H1 (cell line): ENCODE measurements around the gene MARCHF10. TPM values are rescaled to one million over a fixed set of nuclear protein-coding genes. Genes with fewer than 3 reads are reported as not detected.

Experiments used
- CTCF ChIA-PET: fragments of 300-600 bp; sonication (Branson Sonifier 250); formaldehyde crosslinking; loops from one replicate; lab custom pipeline; 2021; ENCODE audit not compliant: partially characterized antibody; lab: Charles Lee
- POLR2A ChIA-PET: fragments of 300-600 bp; sonication (Branson Sonifier 250); formaldehyde crosslinking; loops from one replicate; lab custom pipeline; 2021; ENCODE audit warnings: inconsistent platforms; ENCODE audit not compliant: partially characterized antibody; lab: Charles Lee
- DNase-seq, 2 experiments: peaks; one replicate each; pipeline versions ENCODE4 v3.0.0 to v3.0.0-alpha.2; 2010 to 2022; ENCODE audit warnings: low spot score in 2 of 2, low read depth in 1 of 2, mixed read lengths in 1 of 2
- FAIRE-seq: peaks from 2 replicates; lab custom pipeline; 2011; peaks lifted over from hg19 to GRCh38; lab: Jason Lieb, UNC
- H2AFZ ChIP-seq: 2 replicates; pipeline ENCODE4 v1.8.1; 2012; ENCODE audit warnings: low read length, inconsistent platforms
- H2AK5ac ChIP-seq: 2 replicates; pipeline ENCODE4 v1.6.1; 2013; ENCODE audit warnings: low read depth, low read length
- H2BK120ac ChIP-seq: replicated peaks from 2 replicates; pipeline ENCODE3; 2013; ENCODE audit warnings: low read depth, low read length, inconsistent platforms
- H2BK12ac ChIP-seq: 2 replicates; pipeline ENCODE4 v1.6.1; 2013; ENCODE audit warnings: low read depth, low read length
- H2BK15ac ChIP-seq: 2 replicates; pipeline ENCODE4 v1.6.1; 2013; ENCODE audit warnings: low read length
- H2BK20ac ChIP-seq: 2 replicates; pipeline ENCODE4 v1.6.1; 2013; ENCODE audit warnings: low read length
- H2BK5ac ChIP-seq: 2 replicates; pipeline ENCODE4 v1.6.1; 2013; ENCODE audit warnings: low read depth, low read length
- H3K14ac ChIP-seq: 2 replicates; pipeline ENCODE4 v1.6.1; 2013; ENCODE audit warnings: inconsistent platforms; ENCODE audit not compliant: insufficient read length
- H3K18ac ChIP-seq: 2 replicates; pipeline ENCODE4 v1.6.1; 2013; ENCODE audit warnings: low read length; ENCODE audit errors: extremely low read depth
- H3K23ac ChIP-seq: 2 replicates; pipeline ENCODE4 v1.6.1; 2013; ENCODE audit warnings: inconsistent platforms; ENCODE audit not compliant: insufficient read length
- H3K23me2 ChIP-seq: 2 replicates; pipeline ENCODE4 v1.6.1; 2013; ENCODE audit warnings: low read depth, low read length
- H3K27ac ChIP-seq: 2 replicates; pipeline ENCODE4 v1.6.1; 2011; ENCODE audit warnings: low read depth, low read length, inconsistent platforms
- H3K27me3 ChIP-seq, 4 experiments: replicated peaks in 1 of 4; 1 replicate in 1 of 4; 2 replicates in 3 of 4; pipeline versions ENCODE4 v1.6.1 to v1.8.1; 2011 to 2013; ENCODE audit warnings: low read length in 3 of 4, mild to moderate bottlenecking in 3 of 4, inconsistent platforms in 2 of 4, mixed read lengths in 2 of 4, moderate library complexity in 1 of 4; ENCODE audit not compliant: control insufficient read depth in 3 of 4, insufficient read depth in 3 of 4; ENCODE audit errors: extremely low read depth in 1 of 4
- H3K36me3 ChIP-seq, 4 experiments: 2 replicates each; pipeline versions ENCODE4 v1.6.1 to v1.8.1; 2011 to 2013; ENCODE audit warnings: mild to moderate bottlenecking in 4 of 4, low read length in 3 of 4, moderate library complexity in 2 of 4, control low read depth in 1 of 4, inconsistent platforms in 1 of 4; ENCODE audit not compliant: insufficient read depth in 4 of 4, control insufficient read depth in 2 of 4
- H3K4ac ChIP-seq: replicated peaks from 2 replicates; pipeline ENCODE3; 2013; ENCODE audit warnings: low read length, low read depth, mixed read lengths, inconsistent platforms; ENCODE audit not compliant: insufficient read length
- H3K4me1 ChIP-seq, 4 experiments: replicated peaks in 1 of 4; 1 replicate in 1 of 4; 2 replicates in 3 of 4; pipeline versions ENCODE4 v1.6.1 to v1.8.1; 2011 to 2013; ENCODE audit warnings: low read length in 3 of 4, inconsistent platforms in 2 of 4, mixed read lengths in 1 of 4; ENCODE audit not compliant: insufficient read depth in 4 of 4, control insufficient read depth in 3 of 4
- H3K4me2 ChIP-seq, 2 experiments: 2 replicates each; pipeline versions ENCODE4 v1.6.1 to v1.8.1; 2011 to 2013; ENCODE audit warnings: low read depth in 2 of 2, low read length in 2 of 2, control low read depth in 1 of 2, inconsistent platforms in 1 of 2, mild to moderate bottlenecking in 1 of 2; ENCODE audit not compliant: insufficient read depth in 1 of 2
- H3K4me3 ChIP-seq, 4 experiments: fragments of 200-600, 300-600 bp in 1 of 4; sonication (generic), shearing (Covaris generic), sonication (Bioruptor Twin) in 1 of 4; 2 replicates each; pipeline versions ENCODE4 v1.5.1 to v1.8.1; 2011 to 2016; ENCODE audit warnings: low read length in 4 of 4, low read depth in 3 of 4, control low read depth in 2 of 4, inconsistent platforms in 2 of 4, mild to moderate bottlenecking in 2 of 4, mixed read lengths in 1 of 4, moderate library complexity in 1 of 4; ENCODE audit not compliant: insufficient read depth in 2 of 4; ENCODE audit errors: extremely low read depth in 1 of 4
- H3K56ac ChIP-seq: replicated peaks from 2 replicates; pipeline ENCODE3; 2013; ENCODE audit warnings: low read depth, mild to moderate bottlenecking, mixed read lengths, low read length, inconsistent platforms; ENCODE audit not compliant: insufficient read length
- H3K79me1 ChIP-seq: 2 replicates; pipeline ENCODE4 v1.6.1; 2013; ENCODE audit warnings: low read depth, low read length, control low read depth
- H3K79me2 ChIP-seq, 2 experiments: 2 replicates each; pipeline versions ENCODE4 v1.6.1 to v1.8.1; 2012 to 2013; ENCODE audit warnings: low read length in 2 of 2, mild to moderate bottlenecking in 2 of 2, inconsistent platforms in 1 of 2; ENCODE audit not compliant: insufficient read depth in 2 of 2, control insufficient read depth in 1 of 2
- H3K9ac ChIP-seq, 4 experiments: replicated peaks in 1 of 4; 1 replicate in 1 of 4; 2 replicates in 3 of 4; pipeline versions ENCODE4 v1.6.1 to v1.8.1; 2011 to 2013; ENCODE audit warnings: low read depth in 3 of 4, low read length in 3 of 4, control low read depth in 2 of 4, mild to moderate bottlenecking in 2 of 4, moderate library complexity in 2 of 4, inconsistent platforms in 1 of 4; ENCODE audit errors: extremely low read depth in 1 of 4
- H3K9me3 ChIP-seq, 2 experiments: 2 replicates each; pipeline versions ENCODE4 v1.6.1 to v1.8.1; 2012 to 2013; ENCODE audit warnings: mild to moderate bottlenecking in 2 of 2, moderate library complexity in 2 of 2, control low read depth in 1 of 2, inconsistent platforms in 1 of 2, low read depth in 1 of 2, low read length in 1 of 2, mixed read lengths in 1 of 2; ENCODE audit not compliant: insufficient read depth in 2 of 2
- H4K20me1 ChIP-seq, 2 experiments: replicated peaks in 1 of 2; 2 replicates each; pipeline versions ENCODE3 to v1.8.1; 2011 to 2013; ENCODE audit warnings: inconsistent platforms in 2 of 2, low read length in 2 of 2, mild to moderate bottlenecking in 1 of 2; ENCODE audit not compliant: insufficient read depth in 2 of 2, control insufficient read depth in 1 of 2
- H4K5ac ChIP-seq: 2 replicates; pipeline ENCODE4 v1.6.1; 2013; ENCODE audit warnings: low read length, low read depth, mixed read lengths, inconsistent platforms; ENCODE audit not compliant: insufficient read length
- H4K8ac ChIP-seq: 2 replicates; pipeline ENCODE4 v1.8.0; 2013; ENCODE audit warnings: mild to moderate bottlenecking, moderate library complexity, low read length, inconsistent platforms; ENCODE audit not compliant: insufficient read depth; ENCODE audit errors: extremely low read depth
- H4K91ac ChIP-seq: replicated peaks from 2 replicates; pipeline ENCODE3; 2013; ENCODE audit warnings: low read length, mixed read lengths, inconsistent platforms; ENCODE audit not compliant: insufficient read length
- ASH2L ChIP-seq: fragments of 200-600, 300-600 bp; sonication (generic); IDR thresholded peaks from one replicate; pipeline ENCODE4 v1.7.1; 2017; ENCODE audit warnings: low read length
- BRCA1 ChIP-seq: IDR thresholded peaks from 2 replicates; pipeline ENCODE4 v1.6.1; 2012; ENCODE audit warnings: low read depth, low read length, improper control_type of control experiment
- GABPA ChIP-seq: IDR thresholded peaks from 2 replicates; pipeline ENCODE4 v1.6.1; 2011; ENCODE audit warnings: mild to moderate bottlenecking, low read length, moderate library complexity, borderline replicate concordance; ENCODE audit not compliant: insufficient read depth
- KDM5A ChIP-seq: fragments of 200-600 bp; IDR thresholded peaks from 2 replicates; pipeline ENCODE4 v1.7.1; 2012; ENCODE audit warnings: mild to moderate bottlenecking, low read length, inconsistent platforms, mixed read lengths
- POLR2AphosphoS5 ChIP-seq: IDR thresholded peaks from 2 replicates; pipeline ENCODE4 v1.6.1; 2011; ENCODE audit warnings: low read depth, low read length
- RXRA ChIP-seq: IDR thresholded peaks from 2 replicates; pipeline ENCODE4 v1.6.1; 2011; ENCODE audit warnings: low read depth, mild to moderate bottlenecking, low read length, moderate library complexity; ENCODE audit not compliant: insufficient read depth
- SIN3A ChIP-seq, 2 experiments: IDR thresholded peaks in 1 of 2; conservative IDR thresholded peaks in 1 of 2; 2 replicates each; pipeline ENCODE4 v1.6.1; 2011 to 2012; ENCODE audit warnings: low read length in 2 of 2, improper control_type of control experiment in 1 of 2, low read depth in 1 of 2, mild to moderate bottlenecking in 1 of 2
- SIX5 ChIP-seq: IDR thresholded peaks from 2 replicates; pipeline ENCODE4 v1.6.1; 2011; ENCODE audit warnings: mild to moderate bottlenecking, low read depth, low read length
- TBP ChIP-seq: IDR thresholded peaks from 2 replicates; pipeline ENCODE4 v1.6.1; 2011; ENCODE audit warnings: low read depth, low read length, improper control_type of control experiment
- TCF12 ChIP-seq: IDR thresholded peaks from 2 replicates; pipeline ENCODE4 v1.6.1; 2011; ENCODE audit warnings: low read depth, mild to moderate bottlenecking, low read length
- WGBS, 2 experiments: shearing (Covaris generic) in 1 of 2; methylation state at CpG; one replicate each; pipeline versions ENCODE4 v1.1.6 to v1.1.7; 2013 to 2015; ENCODE audit warnings: low lambda C conversion rate in 2 of 2, mixed read lengths in 2 of 2, inconsistent platforms in 1 of 2, low coverage in 1 of 2, missing lambda C conversion rate in 1 of 2; ENCODE audit not compliant: insufficient replicate concordance in 2 of 2, insufficient coverage in 1 of 2, insufficient read length in 1 of 2; ENCODE audit errors: extremely low coverage in 1 of 2, missing lambda C conversion rate in 1 of 2; 5-methylcytosine and 5-hydroxymethylcytosine counted together
- polyA plus RNA-seq, 7 experiments: library from polyadenylated mRNA; depleted of rRNA in 3 of 7; stranded (reverse) in 5 of 7; unstranded in 2 of 7; fragments of >200 nt in 5 of 7; fragments of 200-250 nt in 2 of 7; gene quantifications; 1 replicate in 5 of 7; 2 replicates in 1 of 7; 4 replicates in 1 of 7; pipeline versions ENCODE4 v1.2.1 to v1.2.3, GENCODE V29; 2011 to 2013; ENCODE audit warnings: missing spikeins in 2 of 7, mixed read lengths in 2 of 7
- total RNA-seq: library from RNA; stranded (reverse); fragmentation: NEBNext Ultra II Directional; extraction: Animal tissue kit (Norgen Biotek cat#: 25700); gene quantifications from 2 replicates; pipeline ENCODE4 v1.2.1, GENCODE V29; 2021
- TF ChIP-seq, protein P1 (sequence below): IDR thresholded peaks from 2 replicates; pipeline ENCODE4 v1.6.1; 2012; ENCODE audit warnings: inconsistent platforms
- TF ChIP-seq, protein P2 (sequence below): IDR thresholded peaks from 2 replicates; pipeline ENCODE4 v1.6.1; 2011; ENCODE audit warnings: low read length, improper control_type of control experiment

MARCHF10 gene
- total and polyA plus RNA-seq, 2 of the 8 experiments (the other 6 are each of a cell fraction or from before 2014, with no cell fraction given), result 0.48 to 0.73 TPM

DNA sequence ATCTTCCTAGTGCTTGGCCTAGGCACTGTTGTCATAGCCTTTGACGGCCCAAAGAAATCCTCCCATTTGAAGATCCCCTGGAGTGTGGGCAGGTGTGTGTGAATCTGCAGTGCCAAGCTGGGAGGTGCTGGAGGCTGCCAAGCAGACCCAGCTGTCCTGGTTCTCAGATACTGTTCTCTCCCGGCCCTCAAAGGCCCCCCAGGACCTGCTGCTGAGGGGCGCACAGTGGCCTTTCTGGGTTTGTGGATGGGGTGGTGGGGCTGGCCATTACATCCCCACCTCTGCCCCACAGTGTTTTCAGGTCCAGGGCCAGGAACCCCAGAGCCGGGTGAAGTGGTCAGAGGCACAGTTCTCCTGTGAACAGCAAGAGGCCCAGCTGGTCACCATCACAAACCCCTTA is 120.1 kb downstream of the MARCHF10 start:
- Histone ChIP-seq H3K27ac (no peak overlapping the region), H2BK15ac (no peak overlapping the region), H3K79me1 (no peaks in the 10 kb centered on the region), H3K23ac (no peak overlapping the region), H3K14ac (no peak overlapping the region), H2AFZ (no peak overlapping the region), H2BK12ac (no peak overlapping the region), H3K4me2 (no peak overlapping the region), H4K20me1 (peaks cover 0 to 1% of the 10 kb centered on the region in 2 experiments), H4K8ac (peak overlapping the region; percentile 35), H3K23me2 (no peaks in the 10 kb centered on the region), H3K56ac (no peak overlapping the region), H3K79me2 (no peaks in the 10 kb centered on the region), H2BK5ac (no peak overlapping the region), H3K9me3 (peaks cover 0 to 3% of the 10 kb centered on the region in 2 experiments; a peak in 1 of 4 replicates), H4K5ac (no peak overlapping the region), H3K4ac (no peak overlapping the region), H4K91ac (no peak overlapping the region), H3K4me3 (no peak overlapping the region), H3K27me3 (no peaks in the 10 kb centered on the region), H3K36me3 (peaks cover 0 to 5% (median 0%) of the 10 kb centered on the region in 4 experiments; a peak in 2 of 8 replicates), H2BK120ac (no peak overlapping the region), H3K9ac (no peak overlapping the region), H3K4me1 (no peaks in the 10 kb centered on the region; a peak in 1 of 7 replicates), H3K18ac (no peak overlapping the region), H2BK20ac (no peak overlapping the region), H2AK5ac (no peak overlapping the region)
- TF ChIP-seq SIX5, result no peak
- TF ChIP-seq, protein P1, sequence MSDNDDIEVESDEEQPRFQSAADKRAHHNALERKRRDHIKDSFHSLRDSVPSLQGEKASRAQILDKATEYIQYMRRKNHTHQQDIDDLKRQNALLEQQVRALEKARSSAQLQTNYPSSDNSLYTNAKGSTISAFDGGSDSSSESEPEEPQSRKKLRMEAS, result no peak
- no peak for TF ChIP-seq BRCA1
- no peak for TF ChIP-seq GABPA
- TF ChIP-seq KDM5A, result no peak
- TF ChIP-seq TBP, result no peak
- TF ChIP-seq, protein P2, sequence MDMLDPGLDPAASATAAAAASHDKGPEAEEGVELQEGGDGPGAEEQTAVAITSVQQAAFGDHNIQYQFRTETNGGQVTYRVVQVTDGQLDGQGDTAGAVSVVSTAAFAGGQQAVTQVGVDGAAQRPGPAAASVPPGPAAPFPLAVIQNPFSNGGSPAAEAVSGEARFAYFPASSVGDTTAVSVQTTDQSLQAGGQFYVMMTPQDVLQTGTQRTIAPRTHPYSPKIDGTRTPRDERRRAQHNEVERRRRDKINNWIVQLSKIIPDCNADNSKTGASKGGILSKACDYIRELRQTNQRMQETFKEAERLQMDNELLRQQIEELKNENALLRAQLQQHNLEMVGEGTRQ, result no peak
- no peak for TF ChIP-seq TCF12
- no peak for TF ChIP-seq SIN3A (conservative IDR thresholded peaks at IDR 0.05 in 1 of 2, IDR thresholded peaks at IDR 0.05 in 1 of 2; ENCODE audit: low read depth in 1 of 2, low read length in 2 of 2)
- no peak for TF ChIP-seq RXRA
- no peak for TF ChIP-seq POLR2AphosphoS5
- TF ChIP-seq ASH2L, result no peak
- DNase-seq (no peak), FAIRE-seq (no peak)
- ChIA-PET POLR2A (interaction anchor here (0.6 to 1.0 kb wide), 2 partner anchors 287 to 738 kb away, joined by 4 read pairs; no protein-coding TSS in a partner anchor), CTCF (interaction anchor here (0.5 to 1.5 kb wide), 4 partner anchors 8 to 35 kb away, joined by 3 to 4 read pairs (median 4); no protein-coding TSS in a partner anchor)
- WGBS, 2 experiments, result 86% methylated on average over 4 of the region's 4 CpGs; no CpG with 5 or more reads in 1 of the 2 experiments
